ENCODE results near the gene SYCE1L. TPM values are rescaled to one million over a fixed set of nuclear protein-coding genes. Genes with fewer than 3 reads are reported as not detected.
A peak's percentile ranks its signal among the peaks of the same experiment; 100 is the strongest.
"Not testable (repeated sequence)": the region's sequence is repeated elsewhere in the genome, so short reads cannot be mapped to it uniquely, and the experiment has no call there.

Gene SYCE1L
- total RNA-seq, result 7.5 TPM

- no peak for DNase-seq (ENCODE audit: low spot score)
These were observed at the start of gene SYCE1L for GRCh38 chr16:77199211-77199610. SYCE1L (plus strand) TSS chr16:77199408; CDS start chr16:77199452, 44 bp downstream.

GRCh38 chr16:77157346-77158058 lies 41.7 kb upstream of the SYCE1L start:
- DNase-seq (ENCODE audit: low spot score), result no peak

- DNase-seq (ENCODE audit: low spot score), result no peak
These were observed 40.9 kb upstream of the SYCE1L start for GRCh38 chr16:77158293-77158692.

GRCh38 chr16:77165006-77165405 lies 34.2 kb upstream of the SYCE1L start:
- DNase-seq (ENCODE audit: low spot score), result no peak

GRCh38 chr16:77165536-77166236 lies 33.5 kb upstream of the SYCE1L start:
- not testable (repeated sequence) for DNase-seq (ENCODE audit: low spot score)

- DNase-seq (ENCODE audit: low spot score), result no peak
These were observed 32.5 kb upstream of the SYCE1L start for GRCh38 chr16:77166726-77167125.

GRCh38 chr16:77168901-77169300 lies 30.3 kb upstream of the SYCE1L start:
- DNase-seq (ENCODE audit: low spot score), result no peak

GRCh38 chr16:77169650-77170236 lies 29.5 kb upstream of the SYCE1L start:
- DNase-seq (ENCODE audit: low spot score), result no peak

- no peak for DNase-seq (ENCODE audit: low spot score)
These were observed 28.4 kb upstream of the SYCE1L start for GRCh38 chr16:77170805-77171204.

- DNase-seq (ENCODE audit: low spot score), result peak; percentile 51
These were observed 27.2 kb upstream of the SYCE1L start for GRCh38 chr16:77171745-77172635.

GRCh38 chr16:77172951-77173350 lies 26.3 kb upstream of the SYCE1L start:
- DNase-seq (ENCODE audit: low spot score), result no peak

- no peak for DNase-seq (ENCODE audit: low spot score)
These were observed 16.1 kb upstream of the SYCE1L start for GRCh38 chr16:77183137-77183536.

GRCh38 chr16:77186298-77186697 lies 12.9 kb upstream of the SYCE1L start:
- not testable (repeated sequence) for DNase-seq (ENCODE audit: low spot score)

GRCh38 chr16:77190190-77190477 lies 9.1 kb upstream of the SYCE1L start:
- DNase-seq (ENCODE audit: low spot score), result no peak

- DNase-seq (ENCODE audit: low spot score), result peak; percentile 99
These were observed 8.5 kb upstream of the SYCE1L start, which contains the start of gene MON1B for GRCh38 chr16:77190478-77191258. MON1B (plus strand) TSS chr16:77191190; CDS start chr16:77191486, 296 bp downstream.

- no peak for DNase-seq (ENCODE audit: low spot score)
These were observed 7.8 kb upstream of the SYCE1L start for GRCh38 chr16:77191259-77191969.

GRCh38 chr16:77193377-77193776 lies 5.8 kb upstream of the SYCE1L start:
- DNase-seq (ENCODE audit: low spot score), result no peak

- DNase-seq (ENCODE audit: low spot score), result no peak
These were observed 4.6 kb upstream of the SYCE1L start for GRCh38 chr16:77194295-77195231.

- DNase-seq (ENCODE audit: low spot score), result no peak
These were observed 3.8 kb upstream of the SYCE1L start for GRCh38 chr16:77195411-77195810.
